ENCODE data around the gene PLA2G3. TPM values are rescaled to one million over a fixed set of nuclear protein-coding genes. Genes with fewer than 3 reads are reported as not detected.
"Not testable (repeated sequence)": the region's sequence is repeated elsewhere in the genome, so short reads cannot be mapped to it uniquely, and the experiment has no call there.

PLA2G3 gene, protein sequence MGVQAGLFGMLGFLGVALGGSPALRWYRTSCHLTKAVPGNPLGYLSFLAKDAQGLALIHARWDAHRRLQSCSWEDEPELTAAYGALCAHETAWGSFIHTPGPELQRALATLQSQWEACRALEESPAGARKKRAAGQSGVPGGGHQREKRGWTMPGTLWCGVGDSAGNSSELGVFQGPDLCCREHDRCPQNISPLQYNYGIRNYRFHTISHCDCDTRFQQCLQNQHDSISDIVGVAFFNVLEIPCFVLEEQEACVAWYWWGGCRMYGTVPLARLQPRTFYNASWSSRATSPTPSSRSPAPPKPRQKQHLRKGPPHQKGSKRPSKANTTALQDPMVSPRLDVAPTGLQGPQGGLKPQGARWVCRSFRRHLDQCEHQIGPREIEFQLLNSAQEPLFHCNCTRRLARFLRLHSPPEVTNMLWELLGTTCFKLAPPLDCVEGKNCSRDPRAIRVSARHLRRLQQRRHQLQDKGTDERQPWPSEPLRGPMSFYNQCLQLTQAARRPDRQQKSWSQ
- total RNA-seq, result not detected in 2 replicates

DNA sequence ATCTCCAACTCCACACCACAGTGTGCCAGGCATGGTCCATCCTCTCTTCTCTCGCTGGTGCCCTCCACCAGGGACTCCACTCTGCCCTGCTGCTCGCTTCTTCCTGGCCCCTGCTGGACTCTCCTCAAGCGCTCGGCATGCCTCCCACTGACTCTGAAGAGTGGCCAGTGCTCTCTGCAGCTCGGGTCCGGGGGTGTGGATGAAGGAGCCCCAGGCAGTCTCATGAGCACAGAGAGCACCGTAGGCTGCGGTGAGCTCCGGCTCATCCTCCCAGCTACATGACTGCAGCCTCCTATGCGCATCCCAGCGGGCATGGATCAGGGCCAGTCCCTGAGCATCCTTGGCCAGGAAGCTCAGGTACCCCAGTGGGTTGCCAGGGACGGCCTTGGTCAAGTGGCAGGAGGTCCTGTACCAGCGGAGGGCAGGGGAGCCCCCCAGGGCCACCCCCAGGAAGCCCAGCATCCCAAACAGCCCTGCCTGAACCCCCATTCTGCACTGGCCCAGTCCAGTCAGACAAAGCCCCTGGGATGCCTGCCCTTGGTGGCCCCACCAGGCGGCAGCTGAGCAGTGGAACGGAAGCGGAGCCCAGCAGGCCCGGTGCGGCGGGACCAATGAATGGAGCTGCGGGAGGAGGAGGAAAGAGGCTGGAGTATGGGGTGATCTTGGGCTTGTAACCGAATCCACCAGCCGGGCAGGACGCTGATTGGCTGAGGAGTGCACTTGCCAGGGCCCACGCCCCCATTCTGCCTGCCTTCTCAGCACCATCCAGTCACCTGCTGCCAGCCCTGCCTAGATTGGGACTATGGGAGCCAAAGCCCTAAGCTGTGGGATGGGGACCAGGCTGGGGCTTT lies at the start of gene PLA2G3:
PLA2G3 (minus strand) TSS at position 643 of the 851 bp plus-strand sequence; CDS start at position 489, 154 bp downstream.
- intact Hi-C loops (cut with micrococcal nuclease), result no loop called here

DNA sequence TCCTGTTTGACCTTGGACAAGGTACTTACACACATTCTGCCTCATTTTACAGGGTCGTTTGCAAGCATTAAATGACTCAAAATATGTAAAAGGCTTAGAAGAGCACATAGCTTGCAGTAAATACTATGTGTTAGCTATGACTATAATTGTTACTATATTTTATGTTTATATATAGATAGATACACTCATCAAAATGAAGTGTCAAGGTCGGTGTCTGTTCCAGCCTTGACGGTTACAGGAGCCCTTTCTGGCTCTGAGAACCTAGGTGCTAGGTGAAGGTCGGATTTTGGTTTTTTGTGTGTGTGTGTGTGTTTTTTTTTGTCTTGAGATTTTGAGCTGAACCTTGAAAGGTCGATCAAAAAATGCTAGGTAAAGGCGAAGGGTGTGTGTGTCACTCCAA lies 47.3 kb upstream of the PLA2G3 start:
- intact Hi-C loops (cut with micrococcal nuclease), result no loop called here

DNA sequence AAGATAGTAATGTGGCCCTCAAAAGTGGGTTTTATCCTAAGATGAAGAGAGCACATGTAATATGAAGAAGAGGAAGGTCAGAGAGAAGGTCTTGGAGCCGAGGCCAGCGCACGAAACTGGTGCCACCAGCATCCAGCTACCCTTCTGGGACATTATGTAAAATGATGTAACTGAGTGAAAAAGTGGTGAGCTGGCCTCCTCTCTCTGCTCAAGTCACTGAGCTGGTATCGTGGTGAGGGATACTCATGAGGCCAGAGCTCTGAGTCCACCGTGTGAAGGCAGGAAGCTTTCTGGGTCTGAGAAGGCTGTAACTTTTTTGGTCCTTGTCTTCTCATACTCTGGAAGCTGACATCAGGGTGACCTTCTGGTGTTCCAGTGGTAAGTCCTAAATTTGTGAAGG lies 44.7 kb upstream of the PLA2G3 start:
- intact Hi-C loops (cut with micrococcal nuclease), result no loop called here

DNA sequence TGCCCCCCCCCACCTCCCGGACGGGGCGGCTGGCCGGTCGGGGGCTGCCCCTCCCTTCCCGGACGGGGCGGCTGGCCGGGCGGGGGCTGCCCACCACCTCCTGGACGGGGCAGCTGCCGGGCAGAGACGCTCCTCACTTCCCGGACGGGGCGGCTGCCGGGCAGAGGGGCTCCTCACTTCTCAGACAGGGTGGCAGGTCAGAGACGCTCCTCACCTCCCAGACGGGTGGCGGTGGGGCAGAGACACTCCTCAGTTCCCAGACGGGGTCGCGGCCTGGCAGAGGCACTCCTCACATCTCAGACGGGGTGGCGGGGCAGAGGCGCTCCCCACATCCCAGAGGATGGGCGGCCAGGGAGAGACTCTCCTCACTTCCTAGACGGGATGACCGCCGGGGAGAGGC lies 43.7 kb upstream of the PLA2G3 start:
- intact Hi-C loops (cut with micrococcal nuclease), result no loop called here

DNA sequence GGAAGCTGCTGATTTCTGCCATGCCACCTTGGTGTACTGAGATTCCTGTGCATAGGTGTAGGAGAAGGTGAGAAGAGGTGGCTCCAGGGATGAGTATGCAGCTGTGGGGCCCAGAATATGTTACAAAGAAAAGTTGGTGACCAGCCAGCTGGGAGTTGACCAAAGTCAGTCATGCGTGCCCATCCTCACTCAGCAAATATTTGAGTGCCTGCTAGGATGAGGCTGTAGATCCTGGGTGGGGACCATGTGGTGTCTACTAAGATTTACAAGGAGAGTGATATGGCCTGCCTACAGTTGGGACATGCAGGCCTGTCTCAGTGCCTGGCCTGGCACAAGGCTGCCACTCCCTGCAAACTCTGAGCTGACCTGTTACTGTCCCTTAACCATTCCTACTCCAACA lies 39.0 kb upstream of the PLA2G3 start:
- intact Hi-C loops (cut with micrococcal nuclease), result no loop called here

DNA sequence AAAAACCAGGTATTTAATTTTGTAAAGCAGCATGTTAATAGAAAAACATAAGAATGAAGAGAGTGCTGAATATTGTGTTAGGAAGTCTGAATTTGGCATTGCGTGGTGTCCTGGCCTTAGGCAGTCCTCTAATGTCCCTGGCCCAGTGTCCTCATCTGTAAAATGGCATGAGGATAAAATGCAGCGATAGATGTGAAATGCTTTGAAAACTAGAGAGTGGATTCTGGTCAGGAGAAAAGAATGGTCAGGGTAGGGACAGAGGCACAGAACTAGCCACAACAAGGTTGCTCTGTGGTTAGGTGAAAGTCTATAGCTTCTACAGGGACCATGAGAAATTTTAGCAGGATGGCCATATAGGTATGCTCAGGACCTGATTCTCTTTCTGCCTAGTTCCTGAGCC lies 38.6 kb upstream of the PLA2G3 start:
- intact Hi-C loops (cut with micrococcal nuclease), result no loop called here

DNA sequence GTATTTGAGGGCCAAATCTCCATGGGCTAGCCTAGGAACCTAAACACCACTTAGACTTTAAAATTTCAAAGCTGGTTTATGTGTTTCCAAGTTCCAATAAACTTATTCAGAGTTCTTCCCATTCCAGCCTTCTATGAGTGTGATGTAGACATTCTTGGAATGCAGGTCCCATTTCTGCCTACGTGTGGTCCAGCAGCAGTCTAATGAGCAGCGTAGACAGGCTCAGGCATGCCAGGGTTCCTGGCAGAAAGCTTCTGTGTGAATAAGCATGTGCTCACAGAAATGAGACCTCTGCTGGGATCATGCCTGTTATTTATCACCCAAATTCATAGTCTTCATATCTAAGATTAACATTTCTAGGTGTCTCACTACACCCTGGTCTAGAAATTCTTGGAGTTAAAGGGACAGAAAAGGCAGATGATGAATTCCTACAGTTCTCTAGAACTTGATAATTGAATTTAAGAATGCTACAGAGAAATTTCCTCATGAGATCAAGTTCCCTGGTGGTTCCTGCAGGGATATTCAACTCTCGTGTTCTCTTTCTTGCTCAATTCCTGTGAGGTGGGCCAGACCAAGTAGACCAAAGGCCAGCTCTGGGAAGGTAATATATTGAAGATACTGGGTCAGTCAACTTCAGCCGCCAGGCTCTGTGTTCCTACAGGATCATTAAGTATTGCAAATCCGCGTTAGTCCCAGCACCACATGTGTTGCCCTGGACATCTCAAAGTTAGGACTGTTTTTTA lies 37.3 kb upstream of the PLA2G3 start:
- intact Hi-C loops (cut with micrococcal nuclease), result no loop called here

DNA sequence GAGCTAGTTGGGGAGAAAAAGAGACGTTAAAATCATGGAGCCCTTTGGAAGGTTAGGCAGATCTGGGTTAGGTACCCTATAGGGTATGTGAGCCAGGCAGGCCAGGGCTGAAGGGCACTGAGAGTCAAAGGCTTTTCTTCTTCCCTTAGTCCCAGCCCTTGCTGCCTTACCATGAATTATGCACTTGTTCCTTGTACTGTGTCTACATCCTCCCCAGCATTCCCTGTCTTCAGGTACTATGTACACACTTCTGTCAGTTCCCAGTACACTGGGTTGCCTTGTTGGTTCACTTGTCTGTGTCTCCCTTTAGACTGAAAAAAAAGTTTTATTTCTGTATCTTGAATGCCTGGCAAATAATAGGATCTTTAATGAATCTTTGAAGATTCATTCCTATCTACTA lies 36.6 kb upstream of the PLA2G3 start:
- intact Hi-C loops (cut with micrococcal nuclease), result no loop called here

DNA sequence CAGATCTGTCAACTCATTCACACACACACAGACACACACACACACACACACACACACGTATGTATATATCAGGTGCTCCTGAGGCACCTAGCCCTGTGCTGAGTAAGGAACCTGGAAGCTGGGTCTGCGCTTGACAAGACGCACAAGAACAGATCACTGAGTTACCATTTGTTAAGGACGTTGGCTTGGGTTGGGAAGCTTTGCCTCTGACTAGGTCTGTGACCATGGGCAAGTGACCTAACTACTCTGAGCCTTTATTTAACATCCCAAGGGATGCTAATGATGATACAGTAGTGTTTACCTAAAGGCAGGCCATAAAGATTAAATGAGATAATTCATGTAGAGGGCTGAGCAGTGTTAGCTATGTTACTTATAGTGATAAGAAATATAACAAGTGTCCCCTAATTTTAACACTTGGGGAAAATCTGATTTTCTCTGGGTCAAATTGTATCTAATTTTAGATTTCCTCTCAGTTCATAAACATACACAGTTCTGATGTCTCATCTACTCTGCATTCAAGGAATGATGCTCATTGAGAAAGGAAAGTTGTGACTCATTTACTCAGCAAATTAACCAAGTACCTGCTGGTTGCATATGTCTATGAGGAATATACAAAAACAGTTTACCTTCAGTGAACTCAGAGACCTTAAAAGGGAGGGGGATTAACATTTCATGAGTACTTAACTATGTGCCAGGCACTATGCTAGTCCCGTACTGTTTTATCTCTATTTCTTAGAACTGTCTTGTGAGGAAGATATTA lies 33.3 kb upstream of the PLA2G3 start:
- intact Hi-C loops (cut with micrococcal nuclease), result no loop called here

DNA sequence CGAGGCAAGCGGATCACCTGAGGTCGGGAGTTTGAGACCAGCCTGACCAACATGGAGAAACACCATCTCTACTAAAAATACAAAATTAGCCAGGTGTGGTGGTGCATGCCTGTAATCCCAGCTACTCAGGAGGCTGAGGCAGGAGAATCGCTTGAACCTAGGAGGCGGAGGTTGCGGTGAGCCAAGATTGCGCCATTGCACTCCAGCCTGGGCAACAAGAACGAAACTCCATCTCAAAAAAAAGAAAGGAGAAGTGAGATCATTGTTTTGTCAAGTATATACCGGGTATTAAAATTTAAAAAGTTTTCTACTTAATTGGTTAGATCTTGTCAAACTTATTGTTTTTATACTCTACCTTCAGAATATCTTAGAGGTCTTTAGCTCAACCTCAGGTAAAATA lies 31.4 kb upstream of the PLA2G3 start:
- intact Hi-C loops (cut with micrococcal nuclease), result not testable (repeated sequence)

DNA sequence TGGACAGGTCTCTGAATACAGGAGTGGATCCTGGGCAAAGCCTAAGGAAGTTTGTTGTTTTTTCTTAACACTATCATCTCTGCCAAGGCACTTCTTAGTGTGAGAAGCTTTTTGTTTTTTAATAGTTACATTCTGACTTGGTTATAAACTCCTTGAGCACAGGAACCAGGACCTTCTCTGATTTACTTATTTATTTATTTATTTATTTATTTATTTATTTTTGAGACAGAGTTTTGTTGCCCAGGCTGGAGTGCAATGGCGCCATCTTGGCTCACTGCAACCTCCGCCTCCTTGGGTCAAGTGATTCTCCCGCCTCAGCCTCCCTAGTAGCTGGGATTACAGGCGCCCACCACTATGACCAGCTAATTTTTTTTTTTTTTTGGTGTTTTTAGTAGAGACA lies 30.7 kb upstream of the PLA2G3 start:
- intact Hi-C loops (cut with micrococcal nuclease), result no loop called here

DNA sequence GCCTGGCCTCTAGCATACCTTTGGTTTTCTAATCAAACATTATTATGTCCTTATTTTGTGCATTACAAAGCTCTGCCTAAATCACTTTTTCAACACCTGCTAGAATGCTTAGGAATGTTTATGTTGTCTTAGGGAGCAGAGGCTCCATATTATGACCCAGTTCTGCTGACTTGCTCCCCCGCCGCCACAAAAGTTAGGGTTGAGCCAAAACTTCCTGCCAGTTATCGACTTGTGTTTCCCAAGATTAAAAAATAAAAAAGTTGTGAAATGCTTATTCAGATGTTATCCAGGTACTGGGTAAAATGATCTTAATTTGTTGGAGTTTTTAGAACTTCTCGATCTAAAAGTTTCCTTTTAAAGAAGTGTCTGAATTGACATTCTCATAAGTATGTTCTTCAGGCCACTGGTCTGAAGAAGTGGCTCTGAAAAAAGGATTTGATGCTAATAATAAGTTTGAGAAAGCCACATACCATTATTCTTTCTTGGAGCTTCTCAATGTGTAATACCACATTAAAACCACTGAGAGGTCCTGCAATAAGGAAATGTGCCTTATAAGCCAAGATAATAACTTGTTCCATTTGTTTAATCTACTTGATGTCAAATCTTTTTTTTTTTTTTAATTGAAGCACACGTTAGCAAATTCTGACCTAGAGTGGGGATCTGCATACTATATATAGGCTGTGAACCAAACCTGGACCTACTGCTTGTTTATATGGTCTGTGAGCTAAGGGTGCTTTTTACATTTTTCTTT lies 21.9 kb upstream of the PLA2G3 start:
- intact Hi-C loops (cut with micrococcal nuclease), result loop anchor here (10.0 kb wide), 1 partner anchor 77 kb away; the partner anchor contains the start of gene SMTN

DNA sequence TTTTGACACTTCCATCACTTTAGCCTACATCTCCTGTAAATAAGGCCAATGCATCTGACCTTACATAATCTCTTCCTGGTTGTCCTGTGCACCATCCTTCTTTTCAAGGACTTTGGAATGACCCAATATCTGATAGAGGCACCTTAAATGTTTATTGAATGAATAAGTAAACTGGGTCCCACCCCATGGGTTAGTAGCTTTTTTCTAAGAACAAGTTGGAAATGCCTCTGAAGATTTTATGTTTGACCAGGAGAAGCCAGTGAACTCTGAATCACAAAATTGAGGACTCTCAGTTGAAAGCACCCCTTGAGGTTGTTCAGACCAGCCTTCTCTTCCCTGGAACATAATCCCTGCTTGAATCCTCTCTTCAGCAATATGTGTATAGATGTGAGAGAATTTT lies 21.1 kb upstream of the PLA2G3 start:
- intact Hi-C loops (cut with micrococcal nuclease), result loop anchor here (2.0 to 10.0 kb wide), 2 partner anchors 51 to 77 kb away; partner anchors contain the start of genes LIMK2 and SMTN

DNA sequence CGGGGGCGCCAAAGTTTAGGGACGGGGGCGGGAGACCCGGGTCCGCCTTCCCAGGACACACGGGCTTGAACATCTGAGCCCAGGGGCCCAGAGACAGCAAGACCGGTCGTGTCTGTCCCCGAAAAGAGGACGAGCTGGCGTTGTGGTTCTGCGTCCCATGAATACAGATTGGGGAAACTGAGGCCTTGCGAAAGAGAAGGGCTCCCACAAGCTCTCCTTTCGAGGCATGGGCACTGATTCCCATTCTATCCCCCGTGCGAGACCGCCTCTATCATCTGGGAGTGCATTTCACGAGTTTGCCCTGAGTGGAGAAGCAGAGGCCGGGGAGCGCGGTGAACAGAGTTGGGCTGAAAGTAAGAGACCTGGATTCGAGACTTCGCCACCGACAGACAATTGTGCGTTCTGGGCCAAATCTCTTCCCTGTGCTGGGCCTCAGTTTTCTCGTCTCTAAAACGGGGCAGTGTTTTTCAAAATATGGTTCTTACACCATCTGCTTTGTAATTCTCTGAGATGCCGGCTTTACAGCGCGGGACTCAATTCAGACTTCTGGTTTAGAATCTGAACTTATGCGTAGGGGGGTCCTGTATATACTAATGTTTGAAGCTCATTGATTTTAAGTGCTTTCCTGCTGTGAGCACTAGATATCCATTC lies 20.1 kb upstream of the PLA2G3 start:
- intact Hi-C loops (cut with micrococcal nuclease), result loop anchor here (2.0 to 10.0 kb wide), 2 partner anchors 52 to 76 kb away; partner anchors contain the start of genes LIMK2 and SMTN

DNA sequence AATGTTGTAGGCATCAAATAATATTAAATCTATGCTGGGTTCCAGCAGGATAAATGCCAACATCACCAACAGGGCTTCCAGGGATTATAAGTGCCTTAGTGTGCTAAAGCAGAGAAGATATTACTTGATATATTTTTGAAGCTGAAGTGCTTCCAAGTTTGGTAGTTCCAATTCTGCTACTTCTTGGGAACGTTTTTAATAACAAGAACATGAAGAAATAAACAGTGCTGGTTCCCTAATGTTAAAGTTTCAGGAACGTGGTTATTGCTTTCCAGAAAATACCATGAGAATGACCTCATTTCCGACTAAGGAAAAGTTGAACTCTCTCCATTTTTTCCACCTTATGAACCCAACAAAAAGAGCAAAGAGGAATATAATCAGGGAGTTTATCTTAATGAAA lies 15.1 kb upstream of the PLA2G3 start:
- intact Hi-C loops (cut with micrococcal nuclease), result no loop called here

DNA sequence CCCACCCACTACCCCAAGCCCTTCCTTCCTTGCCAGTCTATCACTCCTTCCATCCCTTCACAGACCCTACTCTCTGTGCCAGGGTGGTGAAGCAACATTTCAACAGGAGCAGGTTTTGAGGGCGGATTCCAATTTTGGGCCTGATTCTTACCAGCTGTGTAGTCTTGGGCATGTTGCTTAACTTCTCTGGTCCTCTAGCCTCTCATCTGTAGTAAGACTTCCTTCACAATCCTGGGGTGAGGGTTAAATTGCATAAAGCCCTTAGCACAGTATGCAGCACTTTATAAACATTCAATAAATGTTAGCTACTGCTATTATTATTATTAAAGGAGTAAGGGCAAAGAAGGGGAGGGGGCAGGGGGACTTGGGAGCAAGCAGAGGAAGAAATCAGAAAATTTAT lies 14.7 kb upstream of the PLA2G3 start:
- intact Hi-C loops (cut with micrococcal nuclease), result no loop called here

DNA sequence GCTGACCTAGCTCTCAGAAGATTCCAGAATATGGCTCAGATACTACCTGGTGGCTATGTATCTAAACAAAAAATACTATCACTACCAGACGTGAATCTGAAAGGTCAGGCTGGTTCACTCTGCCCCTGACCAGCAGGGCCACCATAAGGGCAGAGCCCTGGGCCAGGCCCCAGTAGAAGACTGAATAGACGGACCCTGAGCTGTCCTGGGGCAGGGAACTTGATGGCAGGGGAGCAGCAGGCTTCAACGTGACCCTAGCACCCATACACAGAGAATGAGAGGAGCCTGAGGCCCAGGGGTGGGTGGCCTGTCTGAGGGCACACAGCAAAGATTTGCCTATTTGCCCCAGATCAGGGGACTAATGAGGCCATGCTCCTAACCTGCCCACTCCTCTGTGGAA lies 13.0 kb upstream of the PLA2G3 start:
- intact Hi-C loops (cut with micrococcal nuclease), result no loop called here

DNA sequence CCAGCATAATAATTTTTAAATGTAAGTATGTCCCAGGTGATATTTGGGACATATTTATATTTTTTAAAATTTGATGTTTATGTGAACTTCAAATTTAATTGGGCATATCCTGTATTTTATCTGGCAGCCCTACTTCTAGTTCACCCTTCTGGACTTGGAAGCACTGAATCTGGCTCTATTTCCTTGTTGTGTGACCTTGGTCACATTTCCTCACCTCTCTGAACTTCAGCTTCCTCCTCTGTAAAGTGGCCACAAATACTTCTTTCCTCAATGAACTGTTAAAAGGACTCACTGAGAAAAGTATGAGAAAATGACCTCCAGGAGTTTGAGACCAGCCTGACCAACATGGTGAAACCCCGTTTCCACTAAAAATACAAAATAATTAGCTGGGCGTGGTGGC lies 11.6 kb upstream of the PLA2G3 start:
- intact Hi-C loops (cut with micrococcal nuclease), result no loop called here

DNA sequence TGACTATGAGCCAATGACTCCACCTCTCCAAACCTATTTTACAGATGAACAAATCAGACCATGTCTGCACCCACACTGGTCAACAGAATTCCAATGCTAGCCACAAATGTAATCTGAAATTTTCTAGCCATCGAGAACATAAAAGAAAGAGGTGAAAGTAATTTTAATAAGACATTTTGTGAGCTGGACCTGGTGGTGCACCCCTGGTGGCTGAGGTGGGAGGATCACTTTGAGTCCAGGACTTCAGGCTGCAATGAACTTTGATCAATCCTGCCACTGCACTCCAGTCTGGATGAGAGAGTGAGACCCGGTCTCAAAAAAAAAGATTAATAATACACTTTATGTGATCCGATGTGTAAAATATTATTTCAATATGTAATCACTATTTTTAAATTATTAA lies 10.3 kb upstream of the PLA2G3 start:
- intact Hi-C loops (cut with micrococcal nuclease), result no loop called here

All from T-helper 2 cell treated with Interferon-gamma antibody and Interleukin-4, amounts not matched to agents 100 ng/mL and 5 ng/mL, for 36 hours (primary cell).